ENCODE data around the gene TRPM8.

DNA sequence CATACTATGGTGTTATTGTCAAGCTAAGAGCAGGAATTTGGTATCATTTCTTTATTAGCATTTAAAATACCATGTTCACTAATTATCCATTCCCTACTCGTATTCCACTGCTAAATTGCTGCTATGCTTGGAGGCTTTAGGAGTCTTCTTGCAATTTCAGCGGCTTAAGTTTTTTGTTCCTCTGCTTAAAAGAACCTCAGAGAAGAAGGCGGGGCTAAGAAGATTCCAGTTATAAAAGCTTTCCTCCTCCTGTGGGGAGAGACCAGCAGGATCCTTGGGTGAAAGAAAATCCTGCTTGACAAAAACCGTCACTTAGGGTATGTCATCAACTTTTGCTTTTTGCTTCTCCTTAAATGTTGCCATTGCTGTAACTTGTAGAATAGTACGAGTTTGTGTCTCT lies at the start of gene TRPM8:
- TF ChIP-seq POLR2AphosphoS5 (IDR thresholded peaks at IDR 0.05; ENCODE audit: low read depth) (no peak), SPI1 (IDR thresholded peaks at IDR 0.05; ENCODE audit: borderline replicate concordance, low read depth) (no peak)
- TF ChIP-seq, protein P1, sequence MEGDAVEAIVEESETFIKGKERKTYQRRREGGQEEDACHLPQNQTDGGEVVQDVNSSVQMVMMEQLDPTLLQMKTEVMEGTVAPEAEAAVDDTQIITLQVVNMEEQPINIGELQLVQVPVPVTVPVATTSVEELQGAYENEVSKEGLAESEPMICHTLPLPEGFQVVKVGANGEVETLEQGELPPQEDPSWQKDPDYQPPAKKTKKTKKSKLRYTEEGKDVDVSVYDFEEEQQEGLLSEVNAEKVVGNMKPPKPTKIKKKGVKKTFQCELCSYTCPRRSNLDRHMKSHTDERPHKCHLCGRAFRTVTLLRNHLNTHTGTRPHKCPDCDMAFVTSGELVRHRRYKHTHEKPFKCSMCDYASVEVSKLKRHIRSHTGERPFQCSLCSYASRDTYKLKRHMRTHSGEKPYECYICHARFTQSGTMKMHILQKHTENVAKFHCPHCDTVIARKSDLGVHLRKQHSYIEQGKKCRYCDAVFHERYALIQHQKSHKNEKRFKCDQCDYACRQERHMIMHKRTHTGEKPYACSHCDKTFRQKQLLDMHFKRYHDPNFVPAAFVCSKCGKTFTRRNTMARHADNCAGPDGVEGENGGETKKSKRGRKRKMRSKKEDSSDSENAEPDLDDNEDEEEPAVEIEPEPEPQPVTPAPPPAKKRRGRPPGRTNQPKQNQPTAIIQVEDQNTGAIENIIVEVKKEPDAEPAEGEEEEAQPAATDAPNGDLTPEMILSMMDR (IDR thresholded peaks at IDR 0.05; ENCODE audit: insufficient read depth, low read length) = no peak

Data from HL-60 (cell line).